GM18951 (cell line): ENCODE measurements around the gene OGFR.

Experiments used
- POLR2A ChIP-seq: IDR thresholded peaks from 4 replicates; pipeline ENCODE4 v1.6.1; 2011; ENCODE audit warnings: mild to moderate bottlenecking; ENCODE audit not compliant: insufficient read length, insufficient read depth; ENCODE audit errors: extremely low read depth
- in situ Hi-C: fragments of 300-500 bp; cut with MboI; formaldehyde crosslinking; loops from one replicate; pipeline ENCODE4 v1.12.0; 2022; ENCODE audit warnings: low sequenced_read_pairs, mixed read lengths, inconsistent platforms; ENCODE audit not compliant: unreplicated experiment

The OGFR gene

DNA sequence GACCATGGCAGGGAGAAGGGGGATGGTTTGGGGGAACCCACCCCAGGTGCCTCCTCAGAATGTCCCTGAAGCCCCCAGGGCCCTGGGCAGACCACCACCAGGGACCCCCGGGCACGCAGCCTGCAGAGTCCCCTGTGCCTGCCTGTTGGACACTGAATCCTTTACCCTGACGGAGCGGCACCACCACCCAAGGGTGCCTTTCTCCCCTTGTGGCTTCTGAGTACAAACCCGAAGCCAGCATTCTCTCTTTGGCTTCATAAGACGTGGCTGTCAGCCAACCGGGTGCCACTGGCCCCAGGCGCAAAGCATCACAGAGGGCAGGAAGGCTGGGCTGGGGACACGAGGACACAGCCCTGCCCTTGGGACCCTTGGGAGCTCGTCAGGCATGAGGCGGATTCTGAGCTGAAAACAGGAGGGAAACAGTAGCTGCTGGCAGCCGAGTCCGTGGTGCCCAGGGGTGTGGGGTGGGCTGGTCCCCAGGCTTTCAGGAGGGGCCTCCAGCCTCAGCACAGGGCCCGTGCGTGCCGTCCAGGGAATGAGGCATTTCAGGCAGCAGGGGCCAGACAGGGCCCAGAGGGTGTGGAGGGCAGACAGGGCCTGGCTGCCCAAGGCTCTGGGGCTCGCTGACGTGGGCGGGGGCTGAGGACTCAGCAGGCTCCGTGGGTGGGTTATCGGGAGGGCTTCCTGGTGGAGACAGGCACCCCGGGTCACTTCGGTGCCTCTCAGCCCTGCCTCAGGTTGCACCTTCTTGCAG is 15.8 kb downstream of the OGFR start:
- no peak for TF ChIP-seq POLR2A
- in situ Hi-C loops: no loop called here

DNA sequence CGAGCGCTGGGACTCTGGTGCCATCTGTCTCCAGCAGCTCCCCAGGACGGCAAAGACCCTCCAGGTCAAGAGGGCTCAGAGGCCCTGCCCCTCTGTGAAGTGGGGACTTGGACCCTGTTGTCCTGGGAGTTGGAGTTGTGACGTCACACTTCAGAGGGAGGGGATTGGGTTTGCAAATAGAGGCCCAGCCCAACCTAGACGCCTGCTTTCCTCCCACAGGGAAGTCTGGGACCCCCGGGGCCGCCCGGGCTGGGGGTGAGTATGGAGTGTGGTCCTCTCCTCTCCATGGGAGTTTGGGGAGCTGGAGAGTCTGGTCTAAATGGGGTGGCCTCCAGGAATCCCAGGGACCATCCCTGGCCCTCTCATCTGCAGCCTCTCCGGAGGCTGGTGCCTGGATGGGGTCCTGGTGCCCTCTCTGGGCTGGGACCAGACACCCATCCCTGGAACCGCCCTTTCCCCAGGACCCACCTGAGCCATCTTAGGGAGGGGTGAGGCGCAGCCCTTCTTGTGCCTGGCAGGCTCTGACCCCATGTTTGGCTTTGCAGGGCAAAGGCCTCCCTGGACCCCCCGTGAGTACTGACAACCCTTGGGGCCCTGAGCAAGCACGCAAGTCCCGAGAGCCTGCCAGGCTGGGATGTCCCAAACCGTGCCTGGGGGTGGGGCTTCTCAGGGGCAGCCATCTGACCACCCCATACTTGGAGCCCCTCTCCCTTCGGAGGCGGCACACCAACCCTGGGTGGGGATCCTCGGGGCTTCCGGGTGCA is 16.5 kb downstream of the OGFR start:
- in situ Hi-C loops: no loop called here
- no peak for TF ChIP-seq POLR2A

DNA sequence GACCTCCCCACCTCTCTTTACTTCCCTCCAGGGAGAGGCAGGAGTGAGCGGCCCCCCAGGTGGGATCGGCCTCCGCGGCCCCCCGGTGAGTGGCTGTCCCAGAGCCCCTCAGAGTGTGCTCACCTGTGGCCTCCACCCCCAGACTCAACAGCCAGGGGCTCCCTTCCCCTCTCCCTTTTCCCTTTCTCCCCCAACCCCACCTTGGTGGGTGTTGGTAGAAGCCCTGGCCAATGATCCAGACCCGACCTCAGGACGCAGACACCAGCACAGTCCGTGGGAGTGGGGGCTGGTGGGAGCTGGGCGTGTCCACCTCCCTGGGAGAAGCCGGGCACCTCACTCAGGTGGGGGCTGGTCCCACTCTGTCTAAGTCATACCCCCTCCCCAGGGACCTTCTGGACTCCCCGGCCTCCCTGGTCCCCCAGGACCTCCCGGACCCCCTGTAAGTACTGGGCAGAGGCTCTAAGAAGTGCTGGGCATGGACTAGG is 17.1 kb downstream of the OGFR start:
- no peak for TF ChIP-seq POLR2A
- in situ Hi-C loops: no loop called here

DNA sequence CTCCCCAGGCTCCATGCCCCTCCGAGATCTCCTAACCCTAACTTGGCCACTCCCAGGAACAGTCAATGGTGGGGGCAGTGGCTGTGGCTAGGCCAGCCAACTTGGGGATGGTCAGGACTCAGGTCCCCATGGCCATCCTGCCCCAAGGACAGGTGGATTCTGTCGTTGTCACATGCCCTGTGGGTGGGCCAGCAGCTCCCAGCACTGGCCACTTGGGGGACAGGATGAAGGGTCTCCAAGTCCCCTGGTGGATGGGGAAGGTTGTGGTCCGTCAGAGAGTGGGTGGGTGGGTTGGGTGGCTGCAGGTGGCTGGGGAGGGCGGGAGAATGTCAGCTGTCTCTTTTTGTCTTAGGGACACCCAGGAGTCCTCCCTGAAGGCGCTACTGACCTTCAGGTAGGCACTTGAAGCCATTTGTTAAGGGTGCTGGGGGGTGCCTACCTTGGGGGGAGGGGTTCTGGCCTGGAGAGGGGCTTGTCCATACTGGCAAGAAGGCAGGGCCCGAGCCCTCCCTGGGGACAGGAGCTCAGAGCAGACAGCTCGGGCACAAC is 17.7 kb downstream of the OGFR start:
- TF ChIP-seq POLR2A: no peak
- in situ Hi-C loops: no loop called here

DNA sequence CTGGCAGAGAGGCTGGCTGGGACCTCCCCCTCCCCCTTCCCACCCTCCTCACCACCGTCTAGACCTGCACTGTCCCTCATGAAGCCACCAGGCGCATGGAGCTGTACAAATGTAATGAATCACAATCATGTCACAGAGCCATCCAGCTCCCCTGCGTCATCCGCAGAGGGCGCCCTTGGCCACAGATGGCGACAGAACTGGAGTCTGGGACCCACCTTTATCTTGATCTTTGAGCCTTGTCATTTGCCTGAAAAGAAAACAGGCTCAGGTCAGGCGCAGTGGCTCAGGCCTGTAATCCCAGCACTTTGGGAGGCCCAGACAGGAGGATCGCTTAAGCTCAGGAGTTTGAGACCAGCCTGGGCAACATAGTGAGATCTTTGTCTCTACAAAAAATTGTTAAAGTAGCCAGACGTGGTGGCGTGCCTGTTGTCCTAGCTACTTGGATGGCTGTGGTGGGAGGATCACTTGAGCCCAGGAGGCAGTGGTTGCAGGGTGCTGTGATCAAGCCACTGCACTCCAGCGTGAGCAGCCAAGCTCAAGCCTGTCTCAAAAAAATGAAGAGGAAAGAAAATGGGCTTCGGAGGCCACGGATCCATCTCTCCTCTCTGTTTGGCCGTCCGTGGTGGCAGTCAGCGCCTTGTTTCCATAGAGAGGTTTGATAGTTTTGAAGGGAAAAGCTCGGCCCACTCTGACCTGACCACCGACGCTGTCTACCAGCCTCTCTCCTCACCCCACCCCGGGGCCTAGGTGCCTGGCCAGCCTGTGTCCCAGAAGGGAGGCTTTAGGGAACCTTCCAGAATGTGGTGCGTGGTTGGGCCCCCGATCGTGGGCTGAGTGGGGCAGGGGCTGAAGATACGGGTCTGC is 18.4 kb downstream of the OGFR start:
- in situ Hi-C loops: no loop called here
- no peak for TF ChIP-seq POLR2A

DNA sequence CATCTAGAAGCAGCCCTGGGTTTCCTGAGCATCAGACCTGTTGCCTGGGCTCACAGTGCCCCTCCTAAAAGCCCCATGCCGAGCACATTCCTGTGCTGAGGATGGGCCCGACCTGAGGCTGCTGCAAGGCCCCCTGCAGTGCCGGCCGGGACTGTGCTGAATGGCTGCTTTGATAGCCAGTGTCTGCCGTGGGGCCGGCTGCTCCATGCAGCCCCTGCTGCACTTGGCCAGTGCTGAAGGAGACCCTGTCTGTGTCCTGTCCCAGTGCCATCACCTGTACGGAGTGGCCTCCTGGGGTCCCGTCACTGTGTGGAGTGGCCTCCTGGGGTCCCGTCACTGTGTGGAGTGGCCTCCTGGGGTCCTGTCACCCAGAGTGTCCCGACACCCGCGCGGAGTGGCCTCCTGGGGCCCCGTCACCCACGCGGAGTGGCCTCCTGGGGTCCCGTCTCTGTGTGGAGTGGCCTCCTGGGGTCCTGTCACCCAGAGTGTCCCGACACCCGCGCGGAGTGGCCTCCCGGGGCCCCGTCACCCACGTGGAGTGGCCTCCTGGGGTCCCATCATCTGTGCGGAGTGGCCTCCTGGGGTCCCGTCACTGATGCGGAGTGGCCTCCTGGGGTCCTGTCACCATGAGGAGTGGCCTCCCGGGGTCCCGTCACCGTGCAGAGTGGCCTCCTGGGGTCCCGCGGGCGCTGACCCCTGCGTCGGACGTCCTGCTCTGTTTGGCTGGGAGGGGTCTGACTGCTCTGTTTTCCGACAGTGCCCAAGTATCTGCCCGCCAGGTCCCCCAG is 19.2 kb downstream of the OGFR start:
- no peak for TF ChIP-seq POLR2A
- in situ Hi-C loops: no loop called here

DNA sequence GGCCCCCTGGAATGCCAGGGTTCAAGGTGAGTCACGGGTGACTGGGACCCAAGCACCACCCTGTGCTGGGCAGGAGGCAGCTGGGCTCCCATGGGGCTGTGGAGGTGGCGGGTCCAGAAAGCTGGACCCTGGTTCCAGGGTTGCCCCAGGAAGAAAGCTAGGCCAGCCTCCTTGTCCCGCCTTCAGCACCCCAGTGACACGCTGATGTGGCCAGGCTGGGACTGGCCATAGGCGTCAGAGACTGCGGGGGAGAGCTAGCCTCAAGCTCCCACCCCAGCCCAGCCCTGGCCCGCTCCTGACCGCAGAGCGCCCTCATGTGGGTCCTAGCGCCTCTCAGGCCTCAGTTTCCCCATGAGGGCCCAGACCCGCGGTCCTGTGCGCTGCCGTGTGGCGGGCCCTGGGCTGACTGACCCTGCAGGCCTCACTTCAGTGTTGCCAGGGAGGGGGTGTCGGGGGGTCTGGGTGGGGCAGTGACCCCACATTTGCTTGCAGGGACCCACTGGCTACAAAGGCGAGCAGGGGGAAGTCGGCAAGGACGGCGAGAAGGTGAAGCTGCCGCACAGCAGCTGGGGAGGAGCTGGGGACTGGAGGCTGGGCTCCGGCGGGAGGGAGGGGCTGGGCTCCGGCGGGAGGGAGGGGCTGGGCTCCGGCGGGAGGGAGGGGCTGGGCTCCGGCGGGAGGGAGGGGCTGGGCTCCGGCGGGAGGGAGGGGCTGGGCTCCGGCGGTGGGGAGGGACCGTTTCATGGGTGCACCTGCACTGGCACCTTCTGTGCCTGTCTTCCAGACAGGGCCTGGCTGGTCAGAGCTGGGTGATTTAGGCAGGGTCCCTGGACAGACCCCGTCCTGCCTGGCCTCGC is 20.1 kb downstream of the OGFR start:
- TF ChIP-seq POLR2A: no peak

DNA sequence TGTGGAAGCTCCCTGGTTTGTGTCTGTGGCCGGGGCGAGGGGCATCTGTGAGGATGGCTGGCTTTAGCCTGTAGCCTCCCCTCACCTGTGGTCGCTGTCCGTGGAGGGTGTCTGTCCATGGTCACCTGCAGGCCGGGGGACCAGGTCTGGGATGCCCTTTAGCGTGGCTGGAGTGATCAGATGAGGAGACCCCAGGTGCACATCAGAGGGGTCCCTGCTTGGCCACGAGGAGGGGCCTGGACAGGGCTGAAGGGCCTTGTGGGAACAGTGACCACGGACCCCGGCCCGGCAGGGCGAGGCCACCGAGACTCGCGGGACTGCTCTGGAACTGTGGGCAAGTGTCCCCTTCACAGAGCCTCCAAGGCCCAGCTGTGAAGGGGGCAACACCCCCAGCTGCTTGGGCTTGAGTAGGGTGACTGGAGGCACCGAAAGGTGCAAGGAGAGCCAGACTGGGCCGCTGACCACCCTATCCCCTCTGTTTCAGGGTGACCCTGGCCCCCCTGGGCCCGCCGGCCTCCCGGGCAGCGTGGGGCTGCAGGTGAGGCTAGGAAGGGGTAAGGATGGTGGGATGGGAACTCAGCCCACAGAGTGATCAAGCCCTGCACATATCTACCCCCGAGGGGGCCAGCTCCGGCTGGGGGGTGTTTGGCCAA is 20.8 kb downstream of the OGFR start:
- in situ Hi-C loops: no loop called here
- no peak for TF ChIP-seq POLR2A

More for the DNA sequence above, 20.1 kb downstream of the OGFR start:
- in situ Hi-C loops: no loop called here

DNA sequence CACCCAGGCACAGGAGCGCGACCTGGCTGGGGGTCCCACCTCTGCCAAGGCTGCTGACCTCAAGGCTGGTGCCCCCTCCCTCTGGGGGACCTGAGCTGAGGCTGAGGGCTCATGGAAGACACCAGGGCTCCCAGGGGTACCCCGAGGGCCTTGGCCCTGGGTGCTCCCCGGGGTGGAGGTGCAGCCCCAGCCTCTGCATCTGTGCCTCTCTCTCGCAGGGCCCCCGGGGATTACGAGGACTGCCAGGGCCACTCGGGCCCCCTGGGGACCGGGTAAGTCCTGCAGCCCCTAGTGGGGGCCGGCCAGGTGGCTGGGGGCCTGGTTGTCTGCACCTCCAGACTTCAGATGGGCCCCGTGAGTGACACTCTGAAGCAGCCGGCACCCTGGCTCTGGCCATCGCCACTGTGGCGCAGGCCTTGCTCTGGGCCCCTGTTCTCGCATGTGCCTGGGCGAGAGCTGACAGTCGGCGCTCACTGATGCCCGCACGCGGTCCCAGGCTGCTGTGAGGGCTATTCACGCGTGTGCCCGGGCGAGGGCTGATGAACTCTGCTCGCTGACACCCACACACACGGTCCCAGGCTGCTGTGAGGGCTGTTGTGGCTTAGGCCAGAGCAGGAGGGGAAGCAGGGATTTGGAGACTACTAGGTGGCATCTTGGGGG is 21.5 kb downstream of the OGFR start:
- no peak for TF ChIP-seq POLR2A
- in situ Hi-C loops: no loop called here

DNA sequence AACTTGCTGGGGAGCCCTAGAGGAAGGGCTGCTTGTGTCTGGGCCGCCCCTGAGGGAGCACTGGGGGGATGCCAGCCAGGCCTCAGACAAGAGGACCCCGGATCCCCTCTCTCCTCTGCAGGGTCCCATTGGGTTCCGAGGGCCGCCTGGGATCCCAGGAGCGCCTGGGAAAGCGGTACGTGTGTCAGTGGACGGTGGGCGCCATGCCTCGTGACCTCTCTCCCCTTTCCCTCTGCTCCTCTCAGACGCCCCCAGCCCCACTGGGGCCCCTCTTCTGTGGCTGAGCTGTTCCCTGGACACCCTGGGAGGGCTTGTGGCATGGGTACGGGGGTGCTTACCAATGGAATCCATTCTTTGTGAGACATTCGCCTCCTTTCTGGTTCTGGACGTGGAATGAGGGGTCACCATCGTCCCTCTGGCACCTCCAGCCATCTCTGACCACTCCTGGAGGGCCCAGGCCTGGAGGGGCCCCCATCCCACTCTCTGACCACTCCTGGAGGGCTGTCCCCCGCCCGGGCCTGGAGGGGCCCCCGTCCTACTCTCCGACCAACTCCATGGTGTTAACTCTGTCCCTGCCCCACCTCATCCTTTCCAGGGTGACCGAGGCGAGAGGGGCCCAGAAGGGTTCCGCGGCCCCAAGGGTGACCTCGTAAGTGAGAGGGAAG is 22.1 kb downstream of the OGFR start:
- in situ Hi-C loops: no loop called here
- no peak for TF ChIP-seq POLR2A
